HG03558 (cell line): ENCODE results near the gene OSBPL5.
"Not testable (repeated sequence)": the region's sequence is repeated elsewhere in the genome, so short reads cannot be mapped to it uniquely, and the experiment has no call there.

ENCODE experiments used
- ATAC-seq: cut with Tn5 transposase; IDR thresholded peaks from one replicate; pipeline ENCODE4 v1.9.1; 2021; ENCODE audit warnings: moderate number of reproducible peaks; ENCODE audit not compliant: unreplicated experiment; ENCODE audit errors: extremely low read depth

OSBPL5 gene

DNA sequence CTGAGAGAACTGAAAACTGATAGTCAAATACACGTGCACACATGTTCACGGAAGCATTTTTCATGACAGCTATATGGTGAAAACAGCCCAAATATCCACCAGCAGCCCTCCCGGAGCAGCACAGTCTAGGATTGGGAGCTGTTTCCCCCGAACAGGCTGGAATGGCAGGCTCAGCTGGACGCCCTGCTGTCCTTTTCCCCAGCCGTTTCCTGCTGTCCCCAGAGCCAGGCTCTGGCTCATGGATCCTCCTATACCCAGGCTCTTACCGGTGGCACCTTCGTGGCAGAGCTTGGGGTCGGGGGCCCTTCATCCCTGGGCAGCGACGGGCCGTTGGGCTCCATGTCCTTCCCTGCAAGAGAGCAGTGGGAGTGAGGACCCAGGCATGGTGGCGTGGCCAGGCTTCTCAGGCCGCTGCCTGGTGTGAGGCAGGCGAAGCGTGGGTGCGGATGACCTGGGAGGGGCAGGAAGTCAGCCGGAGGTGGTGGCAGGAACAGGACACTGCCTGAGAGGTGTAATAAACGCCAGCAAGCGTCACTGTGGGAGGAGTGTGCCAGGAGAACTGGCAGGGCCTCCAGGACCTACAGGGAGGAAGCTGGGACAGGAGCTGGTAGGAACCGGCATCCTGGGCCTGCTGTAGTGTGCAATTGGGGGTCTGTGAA, 38.8 kb downstream of the OSBPL5 start:
- ATAC-seq = no peak

DNA sequence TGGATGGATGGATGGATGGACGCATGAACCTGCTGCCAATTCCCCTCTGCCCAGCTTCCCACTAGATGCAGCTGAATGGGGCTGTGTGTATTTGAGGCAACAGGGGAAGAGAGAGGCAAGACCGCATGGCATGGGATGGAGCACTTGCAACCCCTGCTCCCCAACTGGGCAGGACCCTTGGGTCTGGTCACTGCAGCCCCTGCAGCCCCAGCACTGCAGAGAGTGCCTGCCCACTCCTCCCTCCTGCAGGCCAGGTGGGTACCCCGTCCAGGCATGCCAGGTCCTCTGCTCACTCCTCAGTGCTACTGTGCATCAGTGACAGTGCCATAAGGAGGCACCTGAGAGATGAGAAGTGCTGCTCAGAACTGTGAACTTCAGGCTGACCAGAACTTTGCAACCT, 40.3 kb downstream of the OSBPL5 start:
- ATAC-seq = no peak

DNA sequence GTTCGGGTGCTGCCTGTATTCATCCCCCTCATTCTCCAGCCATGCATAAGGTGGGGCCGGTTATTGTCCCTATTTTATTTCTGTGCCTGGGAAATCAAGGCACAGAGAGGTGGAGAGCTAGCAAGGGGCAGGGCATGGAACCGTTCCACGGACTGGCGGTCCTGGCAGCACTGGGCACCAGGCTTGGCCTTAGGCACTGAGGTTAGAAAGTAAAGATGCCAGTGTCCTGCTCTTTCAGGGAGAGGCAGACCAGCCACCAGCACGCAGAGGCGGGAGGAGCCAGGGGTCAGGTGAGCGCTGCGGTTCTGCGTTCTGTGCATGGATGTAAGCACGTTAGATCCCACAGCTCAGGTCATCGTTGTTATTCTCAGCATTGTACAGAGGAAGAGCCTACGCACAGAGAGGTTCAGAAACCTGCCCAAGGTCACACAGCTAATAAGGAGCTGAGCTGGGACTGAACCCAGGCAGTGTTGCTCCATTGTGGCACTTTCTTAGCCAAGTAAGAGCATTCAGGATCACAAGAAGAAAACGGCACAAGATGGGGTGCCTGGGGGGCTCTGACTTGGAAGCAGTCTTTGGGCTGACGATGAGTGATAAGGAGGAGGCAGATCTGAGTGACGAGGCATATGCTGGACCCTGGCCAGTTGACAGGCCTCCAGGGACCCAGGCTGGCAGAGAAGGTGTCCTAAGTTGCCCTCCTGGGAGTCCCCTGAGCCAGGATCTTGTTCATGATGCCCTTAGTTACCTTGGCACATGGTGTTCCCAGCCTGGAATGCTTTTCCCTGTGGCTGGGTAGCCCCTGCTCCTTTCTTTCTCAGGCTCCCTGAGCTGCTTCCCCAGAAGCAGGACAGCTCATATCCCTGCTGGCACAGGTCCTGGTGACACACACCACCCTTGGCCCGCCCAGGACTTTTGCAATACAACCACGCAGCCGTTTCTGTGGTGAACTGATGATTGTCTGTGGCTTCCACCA, 41.1 kb downstream of the OSBPL5 start:
- no peak for ATAC-seq

DNA sequence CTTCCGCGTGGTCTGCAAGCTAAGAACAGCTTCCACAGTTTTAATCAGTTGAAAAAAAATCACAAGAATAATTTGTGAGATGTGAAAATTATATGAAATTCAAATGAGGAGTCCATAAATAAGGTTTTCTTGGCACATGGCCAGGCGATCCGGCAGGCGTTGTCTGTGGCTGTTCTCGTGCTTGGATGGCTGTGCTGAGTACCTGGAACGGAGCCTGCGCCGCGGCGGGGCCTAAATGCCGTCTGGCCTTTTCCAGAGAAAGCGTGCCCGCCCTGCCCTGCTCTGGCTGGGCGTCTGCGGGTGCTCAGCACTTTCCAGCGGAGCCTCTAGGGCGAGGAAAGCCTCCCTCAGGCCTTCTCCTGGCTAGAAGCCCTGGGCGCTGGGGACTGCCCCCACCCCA, 41.8 kb downstream of the OSBPL5 start:
- no peak for ATAC-seq

DNA sequence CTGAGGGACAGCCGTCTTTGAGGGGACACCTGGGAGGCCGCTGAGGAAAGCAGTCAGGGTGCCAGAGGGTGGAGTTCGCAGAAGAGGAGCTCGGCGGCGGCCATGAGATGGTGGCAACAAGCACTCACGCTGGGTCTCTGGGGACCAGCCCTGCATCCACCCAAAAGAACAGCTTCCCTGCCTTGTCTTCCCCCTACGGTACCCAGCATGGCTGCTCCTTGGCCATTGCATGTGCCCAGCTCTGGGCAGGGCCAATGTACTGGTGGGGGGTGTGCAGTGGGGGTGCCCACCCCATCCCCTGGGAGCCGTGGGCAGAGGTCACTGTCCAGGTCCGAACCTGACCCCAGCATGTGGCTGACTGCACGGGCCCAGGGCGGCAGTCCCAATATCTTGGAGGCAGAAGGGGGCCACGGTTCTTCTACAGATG, 42.3 kb downstream of the OSBPL5 start:
- no peak for ATAC-seq

DNA sequence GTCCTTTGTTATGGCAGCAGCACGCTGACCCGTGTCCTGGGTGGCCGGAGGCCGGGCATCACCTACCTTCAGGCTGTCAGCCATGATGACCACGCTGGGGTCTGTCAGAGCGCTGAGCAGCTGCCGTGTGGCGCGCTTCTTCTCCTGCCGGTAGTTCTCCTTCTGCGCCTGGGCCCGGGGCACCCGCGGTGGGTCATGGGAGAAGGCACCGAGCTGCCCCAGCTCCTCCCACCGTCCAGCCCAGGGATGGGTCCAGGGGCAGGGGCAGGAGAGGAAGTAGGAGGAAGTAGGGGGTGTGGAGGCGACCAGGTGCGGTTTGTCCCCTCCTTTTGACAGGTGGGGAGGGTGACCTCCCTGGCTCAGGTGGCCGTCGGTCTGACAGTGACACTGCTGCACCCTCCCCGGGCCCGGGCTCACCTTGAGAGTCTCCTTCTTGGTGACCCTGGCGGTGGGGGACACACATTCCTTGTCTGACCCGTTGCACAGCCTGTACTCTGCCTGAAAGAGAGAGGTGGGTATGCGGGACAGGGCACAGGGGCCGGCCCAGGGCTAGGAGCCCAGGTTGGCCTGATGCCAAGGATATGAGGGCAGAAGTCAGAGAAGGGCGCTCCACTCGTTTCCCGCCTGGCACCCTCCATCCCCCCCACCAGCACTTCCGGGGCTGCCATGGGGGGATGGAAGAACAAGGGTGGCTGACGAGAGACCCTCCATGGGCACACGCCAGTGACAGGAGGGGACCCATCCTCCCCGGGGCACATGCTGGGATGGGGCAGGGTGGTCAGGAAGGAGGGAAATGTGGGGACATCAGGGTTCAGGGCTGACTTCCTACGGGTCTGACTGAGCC, 43.0 kb downstream of the OSBPL5 start:
- ATAC-seq = no peak

DNA sequence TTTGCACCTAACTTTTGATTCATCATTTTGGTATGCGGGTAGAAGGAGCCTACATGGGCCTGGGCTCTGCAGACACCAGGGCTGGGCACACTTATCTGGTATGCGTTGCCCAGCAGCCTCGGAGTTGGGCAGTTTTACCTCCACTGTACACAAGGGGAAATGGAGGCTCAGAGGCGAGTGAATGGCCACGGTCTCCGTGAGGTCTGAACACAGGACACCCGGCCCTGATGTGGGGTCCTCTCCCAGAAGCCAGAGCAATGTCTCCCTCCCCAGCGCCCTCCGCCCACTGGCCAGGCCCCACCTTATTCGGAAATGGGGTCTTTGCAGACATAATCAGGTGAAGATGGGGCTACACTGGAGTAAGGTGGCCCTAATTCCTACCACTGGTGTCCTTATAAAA, 43.7 kb downstream of the OSBPL5 start:
- ATAC-seq = no peak

DNA sequence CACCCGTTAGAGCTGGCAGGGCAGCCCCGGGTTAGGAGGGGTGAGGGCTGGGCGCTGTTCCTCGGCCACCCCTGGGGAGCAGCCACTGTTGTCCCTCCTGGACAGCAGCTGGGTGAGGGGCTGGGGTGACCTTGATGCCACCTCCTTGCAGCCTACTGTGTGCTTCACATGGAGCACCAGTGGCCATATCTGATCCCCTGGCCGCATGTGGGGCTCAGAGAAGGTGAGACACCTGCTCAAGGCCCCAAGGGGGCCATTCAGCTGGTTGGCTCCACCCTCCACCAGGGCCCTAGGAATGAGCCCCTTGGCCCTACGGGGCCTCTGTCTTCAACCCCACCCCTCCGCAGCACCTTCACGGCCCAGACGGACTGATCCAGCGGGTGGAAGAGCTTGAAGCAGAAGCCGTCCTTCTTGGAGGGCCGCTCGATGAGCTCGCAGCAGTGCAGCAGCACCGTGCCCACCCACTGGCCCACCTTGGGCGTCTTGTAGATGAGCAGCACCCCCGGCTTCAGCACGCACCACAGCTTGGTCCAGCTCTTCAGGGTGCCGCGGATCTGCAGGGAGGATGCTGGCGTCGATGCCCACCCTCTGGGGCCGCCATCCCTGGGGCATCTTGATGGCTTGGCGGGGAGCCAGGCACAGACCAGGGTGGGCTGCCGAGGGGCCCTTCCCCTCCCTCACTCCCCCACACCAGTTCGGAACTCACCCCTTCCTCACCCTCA, 44.9 kb downstream of the OSBPL5 start:
- ATAC-seq = no peak

DNA sequence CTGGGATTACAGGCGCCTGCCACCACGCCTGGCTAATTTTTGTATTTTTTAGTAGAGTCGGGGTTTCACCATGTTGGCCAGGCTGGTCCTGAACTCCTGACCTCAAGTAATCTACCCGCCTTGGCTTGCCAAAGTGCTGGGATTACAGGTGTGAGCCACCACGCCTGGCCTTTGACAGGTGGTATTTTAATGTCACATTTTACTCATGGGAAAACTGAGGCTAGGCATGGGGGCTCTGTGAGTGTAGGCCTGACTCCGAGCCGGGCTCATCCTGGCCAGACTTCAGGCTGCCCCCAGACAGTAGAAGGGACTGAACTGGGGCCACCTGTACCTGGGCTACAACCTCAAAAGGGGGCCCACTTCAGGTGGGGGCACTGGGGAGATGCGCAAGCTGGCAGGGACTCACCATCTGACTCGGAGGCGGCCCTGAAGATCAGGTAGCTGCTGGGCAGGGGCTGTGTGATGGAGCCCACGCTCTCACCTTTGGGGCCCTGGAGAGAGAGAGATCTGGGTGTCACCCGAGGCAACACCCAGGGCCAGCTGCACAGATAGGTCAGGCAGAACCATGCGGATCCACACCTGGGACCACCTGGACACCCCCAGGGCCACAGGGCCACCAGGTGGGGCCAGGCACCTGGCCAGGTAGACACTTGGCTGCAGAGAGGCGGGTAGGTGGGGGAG, 45.8 kb downstream of the OSBPL5 start:
- ATAC-seq = no peak

DNA sequence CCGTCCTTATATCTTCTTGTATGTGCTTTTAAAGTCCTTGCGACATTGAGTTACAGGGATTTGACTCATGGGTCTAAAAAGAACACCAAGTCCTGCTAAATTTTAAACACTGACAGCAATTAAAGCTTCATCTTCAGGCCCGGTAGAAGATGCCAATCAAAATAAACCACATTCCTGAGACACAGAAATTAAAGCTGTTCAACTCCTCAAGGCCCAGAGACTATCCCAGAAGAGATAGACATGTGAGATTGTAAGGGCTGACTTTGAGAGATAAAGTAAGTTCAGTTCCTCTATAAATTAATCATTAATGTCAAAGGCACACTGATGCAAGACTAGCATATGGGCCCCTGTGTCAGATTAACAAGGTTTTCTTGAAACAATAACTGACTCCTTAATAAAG, 49.8 kb downstream of the OSBPL5 start:
- ATAC-seq = no peak

DNA sequence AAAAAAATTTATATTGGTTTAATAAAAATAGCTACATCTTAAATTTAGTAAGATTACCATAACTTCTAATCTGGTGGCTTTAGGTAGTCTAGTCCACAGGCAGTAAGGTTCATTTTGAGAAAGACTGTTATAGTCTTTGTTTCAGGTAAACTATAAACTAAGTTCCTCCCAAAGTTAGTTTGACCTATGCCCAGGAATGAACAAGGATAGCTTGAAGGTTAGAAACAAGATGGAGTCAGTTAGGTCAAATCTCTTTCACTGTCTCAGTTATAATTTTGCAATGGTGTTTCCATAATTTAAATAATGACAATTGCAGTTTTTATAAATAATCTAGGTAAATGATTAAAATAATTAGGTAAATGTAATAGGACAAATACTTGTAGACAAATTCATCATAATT, 51.4 kb downstream of the OSBPL5 start:
- ATAC-seq = not testable (repeated sequence)

DNA sequence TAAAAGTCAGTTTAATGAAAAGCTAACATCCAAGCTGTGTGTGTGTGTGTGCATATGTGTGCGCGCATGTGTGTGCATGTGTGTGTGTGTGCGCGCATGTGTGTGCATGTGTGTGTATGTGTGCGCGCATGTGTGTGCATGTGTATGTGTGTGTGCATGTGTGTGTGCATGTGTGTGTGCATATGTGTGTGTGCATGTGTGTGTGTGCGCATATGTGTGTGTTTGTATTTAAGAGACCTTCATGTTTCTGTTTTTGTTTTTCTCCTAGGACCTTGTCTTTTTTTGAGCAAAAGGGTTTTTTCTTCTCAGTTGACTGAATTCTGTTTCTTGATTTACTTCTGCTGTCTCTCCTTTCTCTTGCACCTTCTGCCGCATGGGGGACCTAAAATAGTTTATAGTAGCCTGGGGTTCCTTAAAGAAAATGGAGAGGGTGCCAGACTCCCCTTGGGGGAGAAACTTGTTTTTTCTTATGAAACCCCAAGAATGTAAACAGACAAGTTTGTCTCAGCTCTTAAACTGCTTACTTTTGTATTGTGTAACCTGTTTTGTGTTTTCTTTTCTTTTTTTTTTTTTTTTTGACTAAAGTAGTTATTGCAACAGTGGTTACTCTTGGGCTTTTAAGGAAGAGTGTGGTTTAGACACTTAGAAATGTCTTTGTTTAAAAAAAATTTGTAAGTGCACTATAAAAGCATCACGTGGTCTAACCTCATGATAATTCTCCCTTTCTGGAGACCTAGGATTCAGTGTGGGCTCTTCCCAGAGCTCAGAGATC, 53.0 kb downstream of the OSBPL5 start:
- no peak for ATAC-seq

DNA sequence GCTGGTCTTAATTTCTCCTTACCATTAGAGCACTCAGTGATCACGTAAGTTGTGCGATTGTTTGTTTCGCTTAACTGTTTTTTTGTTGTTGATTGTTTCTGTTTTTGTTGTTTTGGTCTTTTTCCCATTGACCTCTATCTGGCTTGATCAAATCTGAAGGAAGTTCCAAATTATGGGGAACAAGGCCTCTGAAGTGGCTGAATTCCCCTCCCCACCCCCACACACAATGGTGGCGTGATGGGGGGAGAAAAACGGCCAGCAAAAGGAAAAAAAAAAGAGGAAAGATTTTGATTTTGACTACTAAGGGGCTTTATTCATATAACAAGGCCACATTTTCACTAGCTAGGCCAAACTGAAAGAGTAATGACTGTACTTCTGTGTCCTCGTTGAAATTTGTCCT, 53.6 kb downstream of the OSBPL5 start:
- no peak for ATAC-seq

DNA sequence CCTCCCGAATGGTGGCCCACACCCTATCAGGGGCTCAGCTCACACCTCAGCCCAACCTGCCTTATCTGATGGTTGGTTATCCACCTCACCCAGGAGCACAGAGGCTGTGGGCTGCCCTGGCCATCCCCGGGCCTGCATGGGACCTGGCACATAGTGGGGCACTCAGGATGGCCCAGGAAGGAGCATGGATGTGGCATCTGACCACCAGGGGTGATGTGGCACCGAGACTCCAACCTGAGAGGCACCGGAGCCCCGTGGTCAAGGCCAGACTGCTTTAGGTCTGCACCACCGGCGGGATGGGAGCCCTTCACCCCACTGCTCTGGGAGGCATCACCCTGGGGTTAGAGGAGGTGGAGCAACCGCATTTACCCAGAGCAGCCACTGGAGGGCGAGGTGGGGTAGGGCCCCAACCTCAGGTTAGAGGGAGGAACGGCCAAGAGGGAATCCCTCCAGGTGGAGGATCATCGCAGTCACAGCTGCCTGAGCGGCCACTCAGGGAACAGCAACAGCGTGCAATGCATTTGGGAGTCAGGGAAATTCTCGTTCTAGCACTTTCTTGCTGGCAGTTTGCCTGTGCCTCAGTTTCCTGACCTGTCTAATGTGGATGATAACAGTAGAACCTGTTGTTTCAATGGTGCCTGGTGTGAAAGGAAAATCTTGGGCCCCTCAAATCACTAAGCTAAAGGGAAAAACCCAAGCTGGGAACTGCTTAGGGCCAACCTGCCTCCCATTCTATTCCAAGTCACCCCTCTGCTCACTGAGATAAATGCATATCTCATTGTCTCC, 55.0 kb downstream of the OSBPL5 start:
- ATAC-seq = no peak

DNA sequence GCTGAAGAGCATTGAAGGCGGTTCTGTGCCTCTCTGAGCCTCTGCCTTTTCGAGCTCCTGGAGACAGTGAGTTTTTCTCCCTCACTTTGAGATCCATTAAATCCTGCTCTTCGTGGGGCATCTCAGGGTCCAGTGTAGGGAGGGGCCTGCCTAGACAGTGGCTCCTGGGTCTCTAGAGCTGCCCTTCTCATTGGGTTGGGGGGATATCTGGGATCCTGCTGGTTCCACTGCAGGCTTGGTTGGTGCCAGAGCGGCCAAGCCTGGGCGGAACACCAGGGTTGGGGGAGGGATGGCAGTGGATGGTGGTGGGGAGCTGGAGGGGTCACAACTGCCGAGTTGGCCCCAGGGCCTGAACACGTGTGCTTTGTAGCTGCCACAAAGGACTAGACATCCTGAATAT, 55.7 kb downstream of the OSBPL5 start:
- no peak for ATAC-seq

DNA sequence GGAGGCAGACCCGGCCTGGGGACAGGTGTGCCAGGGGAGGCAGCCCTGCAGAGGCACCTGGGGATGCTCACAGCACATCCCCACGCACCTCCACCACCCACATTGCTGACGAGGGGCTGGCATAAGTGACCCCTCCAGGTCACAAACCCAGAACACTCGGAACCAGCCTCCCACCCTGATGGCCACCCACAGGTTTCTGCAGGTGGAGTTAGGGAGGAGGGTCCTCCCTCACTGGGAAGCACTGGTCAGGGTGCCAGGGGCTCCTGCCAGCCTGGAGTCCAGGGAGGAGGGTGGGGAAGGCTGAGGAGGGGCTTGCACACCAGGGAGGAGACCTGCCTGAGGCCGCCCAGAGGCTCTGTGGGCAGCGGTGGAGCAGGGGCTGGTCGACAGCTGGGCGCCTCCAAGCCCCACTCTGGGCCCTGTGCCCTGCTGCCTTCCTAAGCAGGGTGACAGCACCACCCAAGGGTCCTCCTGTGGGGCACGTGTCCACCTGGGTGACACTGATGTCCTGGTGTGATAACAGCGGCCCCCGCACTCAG, 56.9 kb downstream of the OSBPL5 start:
- no peak for ATAC-seq

DNA sequence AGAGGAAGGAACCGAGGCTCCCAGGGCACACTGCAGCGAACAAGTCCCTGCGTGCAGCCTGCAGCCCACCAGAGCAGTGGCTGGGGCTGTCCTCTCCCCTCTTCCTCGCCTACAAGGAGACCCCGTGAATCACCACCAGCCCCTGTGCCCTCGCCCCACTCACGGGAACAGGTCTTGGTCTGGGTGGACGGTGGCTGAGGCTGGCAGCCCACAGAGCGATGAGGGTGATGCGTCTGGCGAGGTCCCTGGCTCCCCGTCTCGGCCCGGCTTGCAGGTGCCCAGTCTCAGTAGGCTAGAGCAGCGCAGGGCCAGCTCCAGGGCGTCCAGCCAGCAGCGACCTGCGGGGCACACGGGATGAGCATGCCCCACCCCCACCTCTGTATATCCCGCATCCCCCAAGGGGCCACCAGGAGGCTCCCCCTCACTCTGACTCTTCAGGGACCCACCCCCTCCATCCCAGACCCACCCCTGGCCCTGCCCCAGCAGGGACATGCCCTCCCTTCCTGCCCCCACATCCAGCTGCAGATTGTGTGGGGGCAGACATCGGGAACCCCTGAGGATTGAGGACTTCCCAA, 57.4 kb downstream of the OSBPL5 start:
- no peak for ATAC-seq
